Left lung (tissue), 10 donors: ENCODE results near the gene ADGRL2. TPM values are rescaled to one million over a fixed set of nuclear protein-coding genes. Genes with fewer than 3 reads are reported as not detected.

Experiments used
- ATAC-seq: fragments of 200-7000 bp; cut with Tn5 transposase; one replicate; pipeline ENCODE4 v1.9.1; 2020; ENCODE audit warnings: moderate library complexity
- DNase-seq, 4 donors: peaks; one replicate each; pipeline ENCODE4 v3.0.0-alpha.2; 2013 to 2020
- H3K27ac ChIP-seq, 2 donors: fragments of 200-600 bp; sonication (generic) in 1 of 2; one replicate each; pipeline versions ENCODE4 v1.5.0 to v1.8.0; 2020 to 2021
- H3K27me3 ChIP-seq, 2 donors: fragments of 200-600 bp; sonication (generic) in 1 of 2; one replicate each; pipeline versions ENCODE4 v1.5.0 to v1.8.0; 2020 to 2021
- H3K36me3 ChIP-seq, 2 donors: fragments of 200-600 bp; sonication (generic) in 1 of 2; one replicate each; pipeline versions ENCODE4 v1.5.0 to v1.8.0; 2020 to 2021
- H3K4me1 ChIP-seq, 2 donors: fragments of 200-600 bp; one replicate each; pipeline ENCODE4 v1.8.0; 2021
- H3K4me3 ChIP-seq, 2 donors: fragments of 200-600 bp; sonication (generic) in 1 of 2; one replicate each; pipeline versions ENCODE4 v1.5.0 to v1.8.0; 2020 to 2021; ENCODE audit warnings: mild to moderate bottlenecking in 1 of 2
- H3K9me3 ChIP-seq, 2 donors: fragments of 200-600 bp; sonication (generic) in 1 of 2; one replicate each; pipeline versions ENCODE4 v1.5.0 to v1.8.0; 2020 to 2021
- CTCF ChIP-seq, 2 donors: fragments of 200-600 bp; sonication (generic) in 1 of 2; IDR thresholded peaks; one replicate each; pipeline versions ENCODE4 v1.5.0 to v1.8.0; 2021; ENCODE audit warnings: antibody characterized with exemption in 2 of 2
- intact Hi-C, 2 donors: fragments of 100-400 bp; cut with DNase I; formaldehyde crosslinking; loops; one replicate each; pipeline versions ENCODE4 v1.11.2 to v1.14.2; 2022
- polyA plus RNA-seq, 6 donors: library from polyadenylated mRNA; unstranded; fragments of 120-200 nt; gene quantifications; one replicate each; pipeline ENCODE4 v1.2.1, GENCODE V29; 2013; ENCODE audit not compliant: insufficient read length in 6 of 6
- total RNA-seq, 2 donors: library from RNA; stranded (reverse); fragmentation: NEBNext Ultra II Directional; extraction: Animal tissue kit (Norgen Biotek cat#: 25700); gene quantifications; one replicate each; pipeline ENCODE4 v1.2.1, GENCODE V29; 2021
- donor health status: DM: no; HTN: yes; CAD: no.
- donor health status: DM: no; HTN: no; CAD: no.

ADGRL2 gene
- total and polyA plus RNA-seq, 8 donors: 78.8 to 295 (median 250) TPM

DNA sequence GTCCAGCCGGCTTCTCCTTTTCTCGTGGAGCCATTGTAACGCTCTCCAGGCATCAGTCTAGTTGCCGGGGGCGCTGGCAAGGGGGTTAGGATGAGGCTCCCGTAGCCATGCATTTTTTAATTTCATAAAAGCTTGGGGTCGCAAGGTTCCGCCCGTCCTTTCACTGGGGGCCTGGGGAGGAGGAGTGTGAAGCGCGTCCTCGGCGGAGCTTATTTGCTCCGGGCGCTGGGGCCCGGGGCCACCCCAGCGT, 1.6 kb downstream of the ADGRL2 start:
- H3K27ac ChIP-seq: peak overlapping the region; percentile 91 to 98
- intact Hi-C loops: no loop called here
- no peaks in the 10 kb centered on the region for H3K9me3 ChIP-seq
- H3K4me3 ChIP-seq: peak overlapping the region; percentile 57 to 63
- H3K36me3 ChIP-seq: no peaks in the 10 kb centered on the region
- peaks cover 0 to 91% of the 10 kb centered on the region in 2 donors for H3K27me3 ChIP-seq
- TF ChIP-seq CTCF (IDR thresholded peaks at IDR 0.05): no peak
- no peak for ATAC-seq
- no peak for DNase-seq
- H3K4me1 ChIP-seq: no peaks in the 10 kb centered on the region

- intact Hi-C loops: no loop called here
- DNase-seq: peak; percentile 64 to 86 (median 79)
- H3K9me3 ChIP-seq: no peaks in the 10 kb centered on the region
- H3K27ac ChIP-seq: peak overlapping the region; percentile 91 to 98
- H3K27me3 ChIP-seq: peaks cover 0 to 95% of the 10 kb centered on the region in 2 donors
- H3K4me1 ChIP-seq: no peaks in the 10 kb centered on the region
- peak overlapping the region; percentile 57 to 63 for H3K4me3 ChIP-seq
- TF ChIP-seq CTCF (IDR thresholded peaks at IDR 0.05): peak; percentile 14 to 15
- no peaks in the 10 kb centered on the region for H3K36me3 ChIP-seq
- peak; percentile 75 for ATAC-seq
These were observed 2.1 kb downstream of the ADGRL2 start for GRCh38 chr1:81802707-81803430.

DNA sequence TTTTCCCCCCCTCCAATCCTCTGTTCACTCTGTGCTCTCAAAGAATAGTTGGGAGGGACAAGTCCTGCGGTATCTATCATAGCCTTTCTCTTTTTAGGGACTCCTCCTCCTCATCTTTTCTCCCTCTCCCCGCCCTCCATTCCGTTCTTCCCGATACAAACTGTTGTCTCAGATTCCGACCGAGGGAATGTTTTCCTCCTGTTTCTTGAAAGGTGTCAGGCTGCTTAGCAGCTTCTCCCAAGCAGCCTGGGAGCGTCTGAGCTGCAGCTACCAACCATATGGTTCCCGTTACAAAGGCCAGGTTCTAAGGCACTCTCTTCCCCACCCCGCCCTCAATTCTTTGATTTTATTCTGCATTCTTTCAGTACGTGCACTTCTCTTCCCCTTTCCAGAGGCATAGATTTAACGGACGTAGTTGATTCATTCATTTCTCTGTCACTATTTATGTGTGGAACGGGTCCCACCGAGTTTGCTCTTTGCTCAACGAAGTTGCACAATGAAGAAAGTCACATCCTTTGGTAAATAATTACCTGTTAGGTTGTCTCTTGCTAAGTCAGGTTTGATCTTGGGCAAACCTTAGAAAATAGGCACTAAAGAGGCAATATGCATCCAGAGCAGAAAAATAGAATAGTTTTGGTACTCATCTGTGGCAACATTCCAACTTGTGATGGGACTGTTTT, 2.8 kb downstream of the ADGRL2 start:
- Histone ChIP-seq H3K27ac (peak overlapping the region; percentile 91 to 98), H3K9me3 (no peaks in the 10 kb centered on the region), H3K27me3 (peaks cover 0 to 100% of the 10 kb centered on the region in 2 donors), H3K36me3 (no peaks in the 10 kb centered on the region), H3K4me3 (peak overlapping the region; percentile 57 to 63), H3K4me1 (no peaks in the 10 kb centered on the region)
- DNase-seq: peak in 1 of 4 donors; percentile 26
- peak; percentile 1 for ATAC-seq
- intact Hi-C loops: no loop called here
- TF ChIP-seq CTCF (IDR thresholded peaks at IDR 0.05): no peak

- DNase-seq (no peak), ATAC-seq (no peak)
- no peaks in the 10 kb centered on the region for H3K36me3 ChIP-seq
- peak overlapping the region; percentile 57 to 63 for H3K4me3 ChIP-seq
- intact Hi-C loops: no loop called here
- no peak for TF ChIP-seq CTCF (IDR thresholded peaks at IDR 0.05)
- H3K9me3 ChIP-seq: no peaks in the 10 kb centered on the region
- H3K27ac ChIP-seq: peak overlapping the region; percentile 56 to 98
- peaks cover 0 to 98% of the 10 kb centered on the region in 2 donors for H3K27me3 ChIP-seq
- H3K4me1 ChIP-seq: no peaks in the 10 kb centered on the region
These were observed 3.6 kb downstream of the ADGRL2 start for GRCh38 chr1:81804312-81804711.

GRCh38 chr1:81805537-81806431, 5.0 kb downstream of the ADGRL2 start:
- H3K9me3 ChIP-seq: no peaks in the 10 kb centered on the region
- H3K4me1 ChIP-seq: no peaks in the 10 kb centered on the region
- peak overlapping the region; percentile 56 to 98 for H3K27ac ChIP-seq
- ATAC-seq (no peak), DNase-seq (no peak)
- H3K4me3 ChIP-seq: peak overlapping the region in 1 of 2 donors; percentile 3
- H3K27me3 ChIP-seq: peaks cover 0 to 83% of the 10 kb centered on the region in 2 donors
- intact Hi-C loops: no loop called here
- TF ChIP-seq CTCF (IDR thresholded peaks at IDR 0.05): no peak
- no peaks in the 10 kb centered on the region for H3K36me3 ChIP-seq
